HuH-7 (cell line): ENCODE results near the gene PUM1.
"Not testable (repeated sequence)": the region's sequence is repeated elsewhere in the genome, so short reads cannot be mapped to it uniquely, and the experiment has no call there.

Experiments
- DNase-seq: peaks from one replicate; pipeline ENCODE4 v3.0.0; 2011; ENCODE audit warnings: low spot score

The PUM1 gene

DNA sequence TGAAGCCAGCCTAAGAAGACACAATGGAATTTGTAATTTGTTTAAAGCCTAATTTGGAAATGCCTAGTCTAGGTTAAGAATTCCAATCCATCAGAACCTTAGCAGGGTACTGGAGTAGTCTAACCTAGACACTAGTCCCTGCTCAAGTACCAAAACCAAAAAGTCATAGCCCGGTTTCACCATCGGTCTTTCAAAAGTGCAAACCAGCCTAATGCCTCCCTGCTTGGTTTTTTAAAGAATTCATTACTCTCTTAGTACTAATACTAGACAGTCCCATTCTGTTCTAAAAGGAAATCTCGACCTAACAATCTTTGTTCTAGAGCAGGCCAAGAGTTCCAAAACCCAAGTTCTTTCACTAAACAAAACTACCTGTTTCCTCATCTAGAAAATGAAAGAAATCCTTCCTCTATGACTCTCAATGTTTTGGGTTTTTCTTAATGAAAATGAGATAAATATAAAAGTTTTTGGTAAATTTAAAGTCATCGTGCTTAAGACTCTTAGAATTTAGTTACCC is 2.6 kb downstream of the PUM1 start:
- DNase-seq: no peak

DNA sequence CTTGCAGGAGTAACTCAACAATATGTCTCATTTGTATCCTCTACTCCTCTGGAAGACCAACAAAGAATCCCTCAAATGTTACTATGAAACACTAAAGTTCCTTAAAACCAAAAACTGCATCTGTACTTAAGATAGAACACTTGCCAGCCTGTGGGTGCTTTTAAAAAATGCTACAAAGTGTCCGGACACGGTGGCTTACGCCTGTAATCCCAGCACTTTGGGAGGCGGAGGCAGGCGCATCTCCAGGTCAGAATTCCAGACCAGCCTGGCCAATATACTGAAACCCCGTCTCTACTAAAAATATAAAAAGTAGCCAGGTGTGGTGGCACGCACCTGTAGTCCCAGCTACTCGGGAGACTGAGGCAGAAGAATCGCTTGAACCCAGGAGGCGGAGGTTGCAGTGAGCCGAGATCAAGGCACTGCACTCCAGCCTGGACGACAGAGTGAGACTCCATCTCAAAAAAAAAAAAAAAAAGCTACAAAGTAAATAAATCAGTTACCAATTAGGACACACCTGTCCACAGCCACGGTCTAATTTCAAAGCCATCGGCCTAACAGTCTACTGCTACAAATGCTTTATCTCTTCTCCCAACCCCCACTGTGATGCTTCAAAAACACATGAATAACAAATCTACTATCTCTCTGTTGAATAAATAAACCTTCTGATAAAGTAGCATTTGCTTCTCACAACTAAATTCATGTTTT is 3.2 kb downstream of the PUM1 start:
- DNase-seq: not testable (repeated sequence)

DNA sequence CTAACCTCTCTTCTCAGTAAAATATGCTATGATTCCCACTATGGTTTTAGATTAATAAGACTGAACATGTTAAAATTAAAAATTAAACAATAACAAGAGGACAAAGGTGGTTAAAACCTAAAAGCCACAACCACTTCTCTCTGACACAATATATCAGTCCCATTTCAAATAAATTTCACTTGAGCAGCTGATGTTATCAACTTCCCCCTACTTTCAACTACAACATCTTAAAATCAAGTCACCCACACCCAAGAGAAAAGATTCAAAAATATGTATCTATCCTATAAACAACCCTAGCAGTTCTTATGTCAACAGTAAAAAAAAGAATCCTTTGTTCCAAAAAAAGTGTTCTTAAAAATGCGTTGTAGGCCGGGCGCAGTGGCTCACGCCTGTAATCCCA is 7.5 kb downstream of the PUM1 start:
- DNase-seq: no peak

DNA sequence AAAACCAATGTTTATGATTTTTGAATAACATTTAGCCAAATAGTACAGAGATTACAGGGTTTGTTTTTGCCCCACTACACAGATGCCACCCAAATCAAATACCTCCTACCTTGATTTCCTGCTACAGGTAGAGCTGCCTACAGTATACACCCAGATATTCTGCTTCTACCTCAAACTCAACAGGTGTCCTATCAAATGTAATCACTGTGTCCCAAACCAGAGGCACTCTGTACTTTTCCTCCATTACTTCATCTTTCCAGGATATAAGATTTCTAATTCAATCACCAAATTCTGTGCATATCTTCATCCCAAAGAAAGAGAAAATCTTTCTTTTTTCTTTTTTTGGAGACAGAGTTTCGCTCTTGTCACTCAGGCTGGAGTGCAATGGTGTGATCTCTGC is 9.6 kb downstream of the PUM1 start:
- no peak for DNase-seq

DNA sequence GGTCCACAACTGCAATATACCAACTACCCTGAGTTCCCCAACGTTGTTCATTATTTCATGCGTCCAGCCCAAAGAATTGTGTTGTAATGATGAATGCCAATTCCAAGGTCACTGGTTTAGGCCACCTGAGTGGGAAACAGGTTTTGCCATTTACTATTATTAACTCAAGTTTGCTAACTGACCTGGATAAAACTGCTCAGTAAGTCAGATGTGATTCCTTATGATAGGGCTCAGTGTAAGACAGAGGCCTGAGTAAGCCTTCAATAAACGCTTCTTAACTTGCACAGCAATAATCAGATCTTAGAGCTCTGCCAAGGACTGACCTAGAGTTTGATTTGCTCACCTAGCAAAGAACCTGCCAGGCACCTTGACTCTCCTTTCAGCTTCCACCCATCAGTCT is 10.0 kb downstream of the PUM1 start:
- DNase-seq: no peak

DNA sequence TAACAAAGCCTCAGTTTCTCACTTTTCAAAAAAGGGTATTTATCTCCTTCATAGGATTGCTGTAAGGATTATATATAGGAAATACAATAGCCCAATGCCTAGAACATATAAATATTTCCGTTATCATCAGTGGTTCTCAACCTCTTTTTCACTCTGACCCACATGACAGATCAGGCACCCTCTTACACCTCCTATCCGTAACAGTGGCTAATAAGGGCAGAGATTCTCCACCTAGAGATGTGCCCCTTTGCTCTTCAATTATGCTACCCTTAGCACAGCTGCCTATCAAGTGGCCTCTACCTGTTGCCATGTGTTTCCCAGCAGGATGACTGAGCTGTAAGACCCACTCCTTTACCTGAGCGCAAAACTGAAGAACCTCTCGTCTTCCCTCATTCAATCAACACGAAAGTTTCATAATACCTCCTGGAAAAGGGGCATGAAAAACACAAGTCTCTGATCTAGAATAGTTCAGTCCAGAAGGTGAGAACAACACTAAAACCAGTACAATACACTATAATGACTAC is 10.5 kb downstream of the PUM1 start:
- DNase-seq: no peak

DNA sequence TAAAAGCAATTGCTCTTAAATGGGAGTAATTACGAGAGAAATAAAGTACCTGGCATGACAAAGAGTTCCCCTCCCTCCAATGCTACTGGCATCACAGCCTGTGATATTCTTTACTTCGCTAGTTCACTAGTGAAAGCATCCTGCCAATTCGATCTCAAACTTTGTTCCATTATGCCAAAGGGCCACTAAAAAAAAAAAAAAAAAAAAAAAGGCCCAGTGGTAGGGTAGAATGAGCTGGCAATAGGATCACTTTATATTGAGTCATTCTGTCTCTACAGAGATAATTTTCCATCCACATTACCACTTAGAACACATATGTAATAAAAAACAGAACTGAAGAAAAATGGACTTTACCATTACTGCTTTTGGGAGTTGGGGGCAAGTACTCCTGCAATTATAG is 11.2 kb downstream of the PUM1 start:
- DNase-seq: no peak

DNA sequence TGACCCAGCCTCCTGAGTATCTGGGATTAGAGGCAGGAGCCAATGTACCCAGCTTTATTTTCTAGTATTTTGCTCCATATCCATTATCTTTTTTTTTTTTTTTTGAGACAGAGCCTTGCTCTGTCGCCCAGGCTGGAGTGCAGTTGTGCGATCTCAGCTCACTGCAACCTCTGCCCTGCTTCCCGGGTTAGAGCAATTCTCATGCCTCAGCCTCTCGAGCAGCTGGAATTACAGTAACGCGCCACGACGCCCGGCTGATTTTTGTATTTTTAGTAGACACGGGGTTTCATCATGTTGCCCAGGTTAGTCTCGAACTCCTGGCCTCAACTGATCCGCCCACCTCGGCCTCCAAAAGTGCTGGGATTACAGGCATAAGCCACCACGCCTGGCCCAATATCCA is 12.9 kb downstream of the PUM1 start:
- not testable (repeated sequence) for DNase-seq

DNA sequence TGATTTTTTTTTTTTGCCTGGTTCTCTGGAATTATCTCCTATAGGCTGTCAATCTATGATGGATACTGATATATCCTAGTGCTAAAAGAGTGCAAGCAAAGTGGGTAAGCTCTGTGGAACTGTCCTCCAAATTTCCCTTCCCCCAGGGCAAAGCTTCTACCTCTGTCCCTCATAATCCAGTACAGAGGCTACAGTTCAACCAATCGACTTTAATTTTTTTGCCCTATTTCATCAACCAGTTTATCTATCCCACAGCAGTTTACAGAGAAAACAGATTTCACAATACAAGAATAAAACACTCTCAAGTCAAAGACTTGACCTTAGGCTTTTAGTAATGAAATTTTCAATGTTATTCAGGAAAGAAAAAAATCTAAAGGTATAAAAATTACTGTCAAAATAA is 13.9 kb downstream of the PUM1 start:
- no peak for DNase-seq

DNA sequence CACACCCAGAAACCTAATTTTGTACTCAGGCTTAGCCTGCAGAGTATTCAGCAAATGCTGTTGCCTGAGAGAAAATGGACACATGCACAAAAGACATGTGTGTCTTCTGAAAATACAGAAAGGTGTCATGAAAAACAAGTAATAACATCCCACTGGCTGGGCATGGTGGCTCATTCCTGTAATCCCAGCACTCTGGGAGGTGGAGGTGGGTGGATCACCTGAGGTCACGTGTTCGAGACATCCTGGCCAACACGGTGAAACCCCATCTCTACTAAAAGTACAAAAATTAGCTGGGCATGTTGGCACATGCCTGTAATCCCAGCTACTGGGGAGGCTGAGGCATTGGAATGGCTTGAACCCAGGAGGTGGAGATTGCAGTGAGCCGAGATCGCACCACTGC is 18.0 kb downstream of the PUM1 start:
- DNase-seq: not testable (repeated sequence)

DNA sequence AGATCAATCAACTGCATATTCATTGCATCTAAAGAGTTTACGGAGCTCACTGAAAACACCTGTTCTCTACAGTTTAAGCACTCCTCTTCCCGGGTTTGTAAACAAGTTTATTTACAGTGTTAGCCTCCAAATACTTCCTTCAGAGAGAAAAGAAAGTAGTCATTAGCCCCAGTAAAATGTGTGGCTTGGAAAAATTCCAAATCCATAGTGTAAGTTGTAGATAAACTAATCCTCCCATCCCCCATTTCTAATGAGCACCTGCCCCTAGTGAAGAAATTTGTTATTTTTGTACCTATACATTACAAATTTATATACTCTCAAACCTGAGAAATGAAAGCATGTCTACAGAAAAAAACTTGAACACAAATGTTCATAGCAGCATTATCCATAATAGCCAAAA is 21.9 kb downstream of the PUM1 start:
- DNase-seq: no peak

DNA sequence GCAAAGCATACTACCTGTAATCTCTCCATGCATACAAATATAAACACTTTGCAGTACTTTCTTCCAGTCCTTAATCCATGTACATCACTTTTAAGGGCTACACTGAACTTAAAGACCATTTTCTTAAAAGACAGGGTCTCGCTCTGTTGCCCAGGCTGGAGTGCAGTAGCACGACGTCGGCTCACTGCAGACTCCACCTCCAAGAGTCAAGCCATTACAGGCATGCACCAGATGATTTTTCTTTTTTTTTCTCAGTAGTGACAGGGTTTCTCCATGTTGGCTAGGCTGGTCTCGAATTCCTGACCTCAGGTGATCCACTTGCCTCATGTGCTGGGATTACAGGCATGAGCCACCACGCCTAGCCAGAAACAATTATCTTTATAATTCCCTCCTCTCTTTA is 22.9 kb downstream of the PUM1 start:
- DNase-seq: no peak

DNA sequence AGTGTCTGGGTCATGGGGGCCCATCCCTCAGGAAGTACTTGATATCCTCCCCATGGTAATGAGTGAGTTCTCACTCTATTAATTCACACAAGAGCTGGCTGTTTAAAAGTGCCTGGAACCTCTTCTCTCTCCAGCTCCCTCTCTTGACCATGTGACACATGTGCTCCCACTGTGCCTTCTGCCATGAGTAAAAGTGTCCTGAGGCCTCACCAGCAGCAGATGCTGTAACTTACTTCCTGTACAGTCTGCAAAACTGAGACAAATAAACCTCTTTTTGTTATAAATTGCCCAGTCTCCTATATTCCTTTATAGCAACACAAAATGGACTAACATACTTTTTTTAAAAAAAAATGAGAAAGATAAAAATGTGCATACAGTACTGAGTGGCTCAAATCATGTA is 24.0 kb downstream of the PUM1 start:
- no peak for DNase-seq

DNA sequence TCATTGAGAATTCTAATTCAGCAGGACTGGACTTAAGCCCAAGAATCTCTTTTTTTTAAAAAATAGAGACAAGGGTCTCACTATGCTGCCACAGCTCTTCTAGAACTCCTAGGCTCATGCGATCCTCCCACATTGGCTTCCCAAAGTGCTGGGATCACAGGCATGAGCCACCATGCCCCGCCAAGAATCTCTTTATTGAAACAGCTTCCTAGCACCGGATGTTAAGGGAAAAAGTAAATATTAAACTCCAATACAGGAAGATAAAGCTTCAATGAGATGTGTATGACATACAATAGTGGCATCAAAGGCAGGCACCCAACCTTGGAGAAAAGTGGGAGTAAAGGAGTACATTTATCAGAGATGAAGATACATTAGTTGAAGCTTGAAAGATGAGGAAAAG is 25.5 kb downstream of the PUM1 start:
- DNase-seq: no peak

DNA sequence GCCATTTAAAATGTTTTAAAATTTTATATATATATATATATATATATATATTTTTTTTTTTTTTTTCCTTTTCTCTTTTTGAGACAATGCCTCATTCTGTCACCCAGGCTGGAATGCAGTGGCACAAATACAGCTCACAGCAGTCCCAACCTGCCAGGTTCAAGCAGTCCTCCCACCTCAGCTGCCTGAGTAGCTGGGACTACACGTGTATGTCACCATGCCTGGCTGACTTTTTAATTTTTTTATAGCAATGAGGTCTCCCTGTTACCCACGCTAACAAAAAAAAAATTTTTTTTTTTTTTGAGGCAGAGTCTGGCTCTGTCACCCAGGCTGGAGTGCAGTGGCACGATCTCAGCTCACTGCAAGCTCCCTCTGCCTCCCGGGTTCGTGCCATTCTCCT is 26.6 kb downstream of the PUM1 start:
- not testable (repeated sequence) for DNase-seq

DNA sequence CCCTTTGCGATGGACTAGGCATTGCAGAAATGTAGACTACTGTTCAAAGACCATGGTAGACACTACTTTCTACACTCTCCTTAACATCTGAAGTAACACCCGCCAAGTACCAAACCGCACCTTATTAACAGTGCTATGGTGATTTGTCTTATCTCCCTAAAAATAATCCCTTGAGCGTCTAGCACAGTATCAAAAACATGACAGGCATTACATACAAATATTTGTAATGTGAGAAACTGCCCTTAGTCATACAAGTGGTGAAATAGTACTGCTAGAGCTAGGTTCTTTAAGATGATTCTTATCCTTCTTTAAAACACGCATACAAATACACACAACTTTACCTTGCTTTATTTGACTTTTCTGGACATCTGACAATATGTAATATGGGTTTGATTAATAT is 27.2 kb downstream of the PUM1 start:
- DNase-seq: no peak

DNA sequence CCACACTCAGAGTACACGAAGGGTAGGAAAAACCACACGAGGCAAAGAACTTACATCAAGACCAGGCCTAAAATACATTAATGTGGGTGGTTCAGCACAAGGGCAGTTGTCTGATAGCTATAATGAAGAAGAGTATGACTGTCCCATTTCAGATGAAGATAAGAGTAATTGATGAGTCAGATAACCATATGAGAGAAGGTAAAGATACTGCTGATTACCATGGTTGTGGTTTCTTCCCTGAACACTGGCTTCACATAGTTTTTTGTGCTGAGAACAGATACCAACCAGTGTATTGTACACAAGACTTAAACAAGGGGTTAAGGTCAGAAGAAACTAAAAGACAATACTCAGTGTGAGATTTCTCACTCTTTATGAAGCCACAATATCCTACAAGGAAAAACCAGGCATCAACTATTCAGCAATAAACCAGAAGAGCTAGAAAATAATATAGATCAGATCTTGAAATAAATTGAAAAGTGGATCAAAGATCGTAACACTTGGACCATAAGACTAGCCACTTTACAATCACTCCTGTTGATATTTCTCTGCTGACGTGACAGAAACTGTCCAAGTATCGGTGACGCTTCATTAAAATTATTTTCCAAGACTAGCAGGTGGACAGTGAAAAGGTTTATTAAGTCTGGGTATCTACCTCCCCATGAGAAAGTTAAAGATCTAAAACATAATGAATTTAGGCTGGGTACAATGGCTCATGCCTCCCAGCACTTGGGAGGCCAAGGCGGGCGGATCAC is 28.6 kb downstream of the PUM1 start:
- no peak for DNase-seq

DNA sequence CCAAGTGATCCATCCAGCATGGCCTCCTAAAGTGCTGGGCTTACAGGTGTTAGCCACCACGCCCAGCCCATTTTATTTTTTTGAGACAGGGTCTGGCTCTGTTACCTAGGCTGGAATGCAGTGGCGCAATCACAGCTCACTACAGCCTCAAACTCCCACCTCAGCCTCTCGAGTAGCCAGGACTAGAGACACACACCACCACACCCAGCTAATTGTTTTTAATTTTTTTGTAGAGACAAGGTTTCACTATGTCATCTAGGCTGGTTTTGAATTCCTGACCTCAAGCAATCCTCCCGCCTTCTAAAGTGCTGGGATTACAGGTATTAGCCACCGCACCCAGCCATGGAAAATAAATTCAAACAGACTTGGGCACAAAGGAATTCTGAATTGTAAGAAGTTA is 31.9 kb downstream of the PUM1 start:
- DNase-seq: no peak

DNA sequence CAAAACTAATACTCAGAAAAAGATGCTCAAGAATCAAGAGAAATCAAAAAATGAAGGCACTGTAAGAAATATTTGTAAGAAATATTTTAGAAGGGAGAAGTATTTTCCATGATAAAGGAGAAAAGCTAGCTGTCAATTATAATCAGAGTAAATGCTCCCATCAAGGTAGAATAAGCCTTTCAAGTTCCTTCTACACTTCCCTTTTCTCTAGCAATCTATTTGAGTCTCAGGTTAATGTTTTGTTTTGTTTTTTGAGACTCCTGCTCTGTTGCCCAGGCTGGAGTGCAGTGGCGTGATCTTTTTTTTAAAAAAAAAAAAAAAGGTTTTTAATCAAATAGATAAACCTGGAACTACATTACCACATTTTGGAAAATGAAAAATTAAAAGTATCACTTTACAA is 33.3 kb downstream of the PUM1 start:
- DNase-seq: no peak

DNA sequence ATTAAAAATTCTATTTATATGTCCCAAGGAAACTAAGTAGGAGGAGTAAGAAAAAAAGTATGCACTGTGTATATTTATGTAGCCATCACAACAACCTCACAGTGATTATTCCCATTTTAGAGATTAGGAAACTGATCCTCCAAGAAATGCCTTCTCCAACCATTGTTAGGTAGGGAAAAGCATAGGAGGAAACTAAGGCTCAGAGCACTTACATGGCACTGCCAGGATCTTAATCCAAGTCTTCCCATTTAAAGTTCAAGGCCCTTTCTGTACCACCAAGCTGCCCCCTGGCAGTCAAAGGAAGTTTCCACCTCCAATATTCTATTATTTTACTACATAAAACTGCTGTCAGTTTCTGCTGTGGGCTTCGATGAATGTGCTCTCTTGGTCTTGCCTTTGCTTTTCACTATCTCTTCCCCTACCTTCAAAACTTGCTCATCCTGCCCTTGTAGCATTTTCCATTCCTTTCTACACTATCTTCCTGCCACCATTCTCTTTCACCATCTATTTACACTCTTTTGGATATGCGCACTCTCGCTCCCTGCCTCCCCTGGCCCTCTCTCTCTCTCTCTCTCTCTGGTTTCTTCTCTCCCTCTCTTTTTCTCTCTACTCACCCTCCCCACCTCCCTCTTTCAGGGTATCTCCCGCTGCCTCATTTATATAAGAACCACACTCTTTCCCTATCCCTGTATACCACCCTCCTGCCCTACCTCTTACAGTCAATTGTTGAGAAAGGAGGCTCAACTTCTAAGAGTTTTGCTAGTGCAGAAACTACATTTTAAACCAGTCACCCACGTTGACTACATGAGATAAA is 34.0 kb downstream of the PUM1 start:
- no peak for DNase-seq

DNA sequence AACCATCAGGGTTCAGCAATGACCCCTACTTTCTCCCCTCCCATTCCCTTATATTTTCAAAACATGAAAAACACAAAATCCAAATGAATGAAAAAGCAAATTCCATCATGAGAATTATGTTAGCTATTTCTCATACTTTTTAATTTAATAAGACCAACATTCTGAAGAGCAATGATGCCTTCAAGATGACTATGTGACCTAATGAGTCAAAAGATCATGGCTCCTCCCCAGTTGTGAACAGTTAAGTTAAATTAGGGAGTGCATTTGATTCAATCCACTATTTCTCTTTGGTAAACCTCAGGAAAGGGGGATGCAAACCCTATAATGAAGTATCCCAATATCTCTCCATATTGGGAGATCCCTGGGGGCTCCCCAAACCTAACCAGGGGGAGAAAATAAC is 36.5 kb downstream of the PUM1 start:
- no peak for DNase-seq

DNA sequence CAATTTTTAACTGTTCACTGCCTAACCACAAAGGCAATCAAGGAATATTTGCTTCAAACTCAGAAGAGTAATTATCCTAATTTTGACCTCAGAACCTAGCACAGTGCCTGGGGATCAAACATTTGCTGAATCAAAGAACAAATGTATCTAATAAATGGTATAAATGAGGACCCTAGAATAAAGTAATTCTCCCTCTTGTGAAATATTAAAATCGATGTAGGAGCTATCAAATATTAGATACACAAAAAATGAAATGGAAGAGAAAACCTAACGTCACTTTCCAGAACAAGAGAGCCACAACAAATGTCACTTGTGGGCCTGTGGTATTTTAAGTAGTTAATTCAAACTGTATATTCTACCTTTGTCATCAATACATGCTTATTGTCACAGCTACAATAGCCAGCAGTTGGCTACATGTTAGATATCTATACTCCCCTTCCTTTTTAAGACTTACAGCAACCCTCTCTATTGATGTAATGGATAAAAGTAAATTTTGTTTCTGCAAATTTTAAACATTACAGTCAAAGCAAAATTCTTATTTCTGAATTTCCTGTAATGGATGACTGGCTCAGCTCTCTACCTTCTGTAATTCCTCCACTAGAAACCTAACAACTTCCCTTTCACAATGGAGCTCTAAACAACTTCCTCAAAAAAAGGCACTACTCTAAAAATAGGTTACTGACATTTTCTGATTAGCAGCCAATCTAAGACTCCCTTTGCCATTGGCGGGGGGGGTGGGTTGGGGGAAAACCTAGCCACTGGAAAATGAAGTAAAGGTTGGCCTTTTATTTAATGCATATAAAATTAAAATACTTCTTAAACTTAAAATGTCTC is 37.6 kb downstream of the PUM1 start:
- no peak for DNase-seq
